Peyer's patch (tissue), 4 donors: ENCODE results near the gene FGF19. TPM values are rescaled to one million over a fixed set of nuclear protein-coding genes. Genes with fewer than 3 reads are reported as not detected.
"Not testable (repeated sequence)": the region's sequence is repeated elsewhere in the genome, so short reads cannot be mapped to it uniquely, and the experiment has no call there.

Experiments used
- DNase-seq, 3 donors: peaks; one replicate each; pipeline ENCODE4 v3.0.0-alpha.2; 2017 to 2019
- H3K27ac ChIP-seq, 4 donors: fragments of 200-600 bp; sonication (generic); one replicate each; pipeline ENCODE4 v1.5.1; 2016 to 2019
- H3K27me3 ChIP-seq, 2 donors: fragments of 200-600 bp; sonication (generic); one replicate each; pipeline ENCODE4 v1.5.1; 2019
- H3K36me3 ChIP-seq, 3 donors: fragments of 200-600 bp; sonication (generic); one replicate each; pipeline ENCODE4 v1.5.1; 2016 to 2019
- H3K4me1 ChIP-seq, 4 donors: fragments of 200-600 bp; sonication (generic); one replicate each; pipeline ENCODE4 v1.5.1; 2016 to 2019
- H3K4me3 ChIP-seq, 4 donors: fragments of 200-600 bp; sonication (generic); 1 replicate in 3 of 4; 2 replicates in 1 of 4; pipeline ENCODE4 v1.5.1; 2016 to 2019; ENCODE audit warnings: mild to moderate bottlenecking in 1 of 4
- H3K9me3 ChIP-seq, 4 donors: fragments of 200-600 bp; sonication (generic); one replicate each; pipeline ENCODE4 v1.5.1; 2016 to 2019; ENCODE audit warnings: mild to moderate bottlenecking in 1 of 4
- CTCF ChIP-seq, 6 experiments: fragments of 450-650 bp in 4 of 6; fragments of 200-600 bp in 2 of 6; sonication (generic) in 1 of 6; IDR thresholded peaks; one replicate each; pipeline ENCODE4 v1.5.1; 2017 to 2019; ENCODE audit warnings: antibody characterized with exemption in 6 of 6, mild to moderate bottlenecking in 3 of 6, moderate library complexity in 1 of 6
- POLR2A ChIP-seq, 2 donors: fragments of 450-650 bp; IDR thresholded peaks; one replicate each; pipeline ENCODE4 v1.5.1; 2017; ENCODE audit warnings: antibody characterized with exemption in 2 of 2, mild to moderate bottlenecking in 2 of 2, moderate library complexity in 2 of 2
- total RNA-seq, 4 donors: library from RNA; depleted of rRNA; stranded (reverse); fragments of >200 nt; gene quantifications; one replicate each; pipeline ENCODE4 v1.1.0, GENCODE V29; 2016

The FGF19 gene
- total RNA-seq, 4 donors from 2014 or later, result 3.2 to 4.9 TPM; not detected in 2

- no peak overlapping the region for H3K27ac ChIP-seq
- no peaks in the 10 kb centered on the region for H3K27me3 ChIP-seq
- H3K9me3 ChIP-seq, result peaks cover 0 to 5% (median 0%) of the 10 kb centered on the region in 4 donors
- no peak overlapping the region for H3K4me3 ChIP-seq
- H3K4me1 ChIP-seq, result no peaks in the 10 kb centered on the region
- no peak for DNase-seq
- TF ChIP-seq POLR2A (IDR thresholded peaks at IDR 0.05), result no peak
- TF ChIP-seq CTCF (IDR thresholded peaks at IDR 0.05), result no peak
- H3K36me3 ChIP-seq, result no peaks in the 10 kb centered on the region
Observed at GRCh38 chr11:69694781-69695180, 9.0 kb downstream of the FGF19 start.

- H3K9me3 ChIP-seq, result peaks cover 0 to 5% (median 0%) of the 10 kb centered on the region in 4 donors
- no peak overlapping the region for H3K4me3 ChIP-seq
- H3K36me3 ChIP-seq, result no peaks in the 10 kb centered on the region
- H3K27ac ChIP-seq, result no peak overlapping the region
- no peaks in the 10 kb centered on the region for H3K4me1 ChIP-seq
- TF ChIP-seq CTCF (IDR thresholded peaks at IDR 0.05), result no peak
- H3K27me3 ChIP-seq, result no peaks in the 10 kb centered on the region
- no peak for DNase-seq
Observed at GRCh38 chr11:69692422-69692821, 11.4 kb downstream of the FGF19 start.

- H3K9me3 ChIP-seq, result peaks cover 0 to 5% (median 0%) of the 10 kb centered on the region in 4 donors
- no peaks in the 10 kb centered on the region for H3K4me1 ChIP-seq
- H3K27me3 ChIP-seq, result no peaks in the 10 kb centered on the region
- H3K4me3 ChIP-seq, result no peak overlapping the region
- no peak overlapping the region for H3K27ac ChIP-seq
- H3K36me3 ChIP-seq, result no peaks in the 10 kb centered on the region
- TF ChIP-seq CTCF (IDR thresholded peaks at IDR 0.05) (no peak), POLR2A (IDR thresholded peaks at IDR 0.05) (no peak)
- no peak for DNase-seq
Observed at GRCh38 chr11:69691463-69691862, 12.4 kb downstream of the FGF19 start.

GRCh38 chr11:69689484-69690319 is 14.1 kb downstream of the FGF19 start:
- Histone ChIP-seq H3K27me3 (no peaks in the 10 kb centered on the region), H3K4me1 (peaks cover 0 to 4% (median 2%) of the 10 kb centered on the region in 4 donors), H3K9me3 (peaks cover 0 to 5% (median 0%) of the 10 kb centered on the region in 4 donors), H3K36me3 (no peaks in the 10 kb centered on the region), H3K4me3 (no peak overlapping the region), H3K27ac (no peak overlapping the region)
- no peak for TF ChIP-seq CTCF (IDR thresholded peaks at IDR 0.05)
- no peak for TF ChIP-seq POLR2A (IDR thresholded peaks at IDR 0.05)
- no peak for DNase-seq

- not testable (repeated sequence) for H3K4me3 ChIP-seq, H3K27ac ChIP-seq, H3K9me3 ChIP-seq, H3K27me3 ChIP-seq, H3K4me1 ChIP-seq, H3K36me3 ChIP-seq
- DNase-seq, result peak in 1 of 3 donors; percentile 73
Observed at GRCh38 chr11:69687969-69688771, 15.7 kb downstream of the FGF19 start.

- DNase-seq, result no peak
- TF ChIP-seq CTCF (IDR thresholded peaks at IDR 0.05) (no peak), POLR2A (IDR thresholded peaks at IDR 0.05) (no peak)
- Histone ChIP-seq H3K9me3 (peaks cover 0 to 5% (median 0%) of the 10 kb centered on the region in 4 donors), H3K27me3 (no peaks in the 10 kb centered on the region), H3K4me3 (no peak overlapping the region), H3K36me3 (no peaks in the 10 kb centered on the region), H3K27ac (no peak overlapping the region), H3K4me1 (peaks cover 0 to 4% (median 2%) of the 10 kb centered on the region in 4 donors)
Observed at GRCh38 chr11:69686856-69687255, 17.0 kb downstream of the FGF19 start.
